HepG2 (cell line): ENCODE measurements around the gene AIMP2. TPM values are rescaled to one million over a fixed set of nuclear protein-coding genes. Genes with fewer than 3 reads are reported as not detected.

Source experiments
- ATAC-seq: fragments of 200-7000 bp; cut with Tn5 transposase; 3 replicates; pipeline ENCODE4 v1.9.1; 2020; ENCODE audit warnings: mild to moderate bottlenecking, moderate library complexity
- BruUV-seq: library from RNA; stranded (reverse); fragments of 400-500 nt; replicated peaks from 2 replicates; lab custom pipeline; 2021; lab: Mats Ljungman, UMichigan
- CTCF ChIA-PET: fragments of 300-600 bp; formaldehyde crosslinking; extraction: SDS; loops from one replicate; lab custom pipeline; 2021; ENCODE audit warnings: low total read pairs, inconsistent platforms, low intra/inter-chr PET ratio; lab: Yijun Ruan, JAX
- POLR2A ChIA-PET: fragments of 350-600 bp; sonication (Branson Sonifier 250); formaldehyde crosslinking; loops from one replicate; lab custom pipeline; 2020; ENCODE audit warnings: antibody characterized with exemption, inconsistent platforms; lab: Yijun Ruan, JAX
- DNase-seq: peaks from one replicate; pipeline ENCODE4 v3.0.0-alpha.2; 2015; ENCODE audit warnings: low spot score
- FAIRE-seq: peaks from 3 replicates; lab custom pipeline; 2011; peaks lifted over from hg19 to GRCh38; lab: Jason Lieb, UNC
- H2AFZ ChIP-seq: one replicate; pipeline ENCODE4 v1.6.1; 2011; ENCODE audit warnings: low read length, inconsistent platforms
- H3K27ac ChIP-seq: fragments of 300-600 bp; 3 replicates; pipeline ENCODE4 v1.8.0; 2011; ENCODE audit warnings: mixed run types, mild to moderate bottlenecking, mixed read lengths, low read length, inconsistent platforms; ENCODE audit not compliant: insufficient read depth; ENCODE audit errors: extremely low read length
- H3K27me3 ChIP-seq, 2 experiments: fragments of 200-600 bp in 1 of 2; 2 replicates in 1 of 2; 3 replicates in 1 of 2; pipeline versions ENCODE4 v1.6.0 to v1.8.0; 2011; ENCODE audit warnings: low read length in 2 of 2, mild to moderate bottlenecking in 2 of 2, moderate library complexity in 2 of 2, inconsistent platforms in 1 of 2; ENCODE audit not compliant: insufficient read depth in 2 of 2, control insufficient read depth in 1 of 2
- H3K36me3 ChIP-seq, 2 experiments: fragments of 200-600 bp in 1 of 2; replicated peaks in 1 of 2; 2 replicates in 1 of 2; 3 replicates in 1 of 2; pipeline versions ENCODE4 v1.5.1 to v1.8.0; 2011; ENCODE audit warnings: low read length in 2 of 2, inconsistent platforms in 1 of 2; ENCODE audit not compliant: insufficient read depth in 2 of 2, control insufficient read depth in 1 of 2
- H3K4me1 ChIP-seq: 2 replicates; pipeline ENCODE4 v1.5.1; 2012; ENCODE audit warnings: low read length, inconsistent platforms; ENCODE audit not compliant: insufficient read depth
- H3K4me2 ChIP-seq: 2 replicates; pipeline ENCODE4 v1.6.0; 2011; ENCODE audit warnings: low read depth, low read length, inconsistent platforms
- H3K4me3 ChIP-seq, 3 experiments: fragments of 200-600 bp in 1 of 3; sonication (generic), shearing (Covaris generic) in 1 of 3; replicated peaks in 1 of 3; 2 replicates each; pipeline ENCODE4 v1.5.1; 2011 to 2016; ENCODE audit warnings: low read length in 3 of 3, inconsistent platforms in 2 of 3, low read depth in 2 of 3, mild to moderate bottlenecking in 2 of 3, control low read depth in 1 of 3, mixed read lengths in 1 of 3; ENCODE audit not compliant: insufficient read depth in 1 of 3
- H3K79me2 ChIP-seq: one replicate; pipeline ENCODE4 v1.6.1; 2011; ENCODE audit warnings: low read length, inconsistent platforms; ENCODE audit not compliant: insufficient read depth
- H3K9ac ChIP-seq: 2 replicates; pipeline ENCODE4 v1.6.0; 2011; ENCODE audit warnings: mild to moderate bottlenecking, low read depth, low read length, inconsistent platforms; ENCODE audit not compliant: insufficient read depth
- H3K9me3 ChIP-seq: 2 replicates; pipeline ENCODE4 v1.5.1; 2012; ENCODE audit warnings: mild to moderate bottlenecking, low read length
- H4K20me1 ChIP-seq: 2 replicates; pipeline ENCODE4 v1.6.0; 2011; ENCODE audit warnings: inconsistent platforms, mild to moderate bottlenecking, low read length, moderate library complexity; ENCODE audit not compliant: insufficient read depth
- BHLHE40 ChIP-seq: IDR thresholded peaks from 2 replicates; pipeline ENCODE4 v1.6.1; 2011; ENCODE audit warnings: low read length, improper control_type of control experiment
- PHF8 ChIP-seq: sonication (generic); formaldehyde crosslinking; IDR thresholded peaks from 2 replicates; pipeline ENCODE4 v1.5.0; 2020; ENCODE audit warnings: missing genetic modification reagents
- RBM22 ChIP-seq: fragments of 200-400 bp; formaldehyde crosslinking; optimal IDR thresholded peaks from 2 replicates; pipeline ENCODE3; 2017; ENCODE audit warnings: mild to moderate bottlenecking, low read length, moderate library complexity
- ZNF773 ChIP-seq: sonication (generic); formaldehyde crosslinking; IDR thresholded peaks from 2 replicates; pipeline ENCODE4 v1.4.0; 2020; ENCODE audit warnings: missing genetic modification reagents, borderline replicate concordance
- WGBS: methylation state at CpG from one replicate; pipeline ENCODE4 v1.1.6; 2017; ENCODE audit warnings: low lambda C conversion rate; 5-methylcytosine and 5-hydroxymethylcytosine counted together
- in situ Hi-C: cut with HindIII; loops from 2 replicates; pipeline ENCODE4 v1.10.0; 2017; ENCODE audit warnings: low pct_unique_long_range_greater_than_20kb; ENCODE audit not compliant: extremely low pct_ligation_motif_present
- intact Hi-C: fragments of 100-400 bp; cut with micrococcal nuclease; formaldehyde crosslinking; loops from one replicate; pipeline ENCODE4 v1.10.0; 2022; ENCODE audit not compliant: unreplicated experiment
- polyA plus RNA-seq, 8 experiments: library from polyadenylated mRNA; depleted of rRNA in 3 of 8; stranded (reverse) in 7 of 8; unstranded in 1 of 8; fragments of >200 nt; fragmentation: Illumina TruSeq in 4 of 8; extraction: Trizol in 4 of 8; gene quantifications; 2 replicates each; pipeline versions ENCODE4 v1.2.1 to v1.2.3, GENCODE V29; 2011 to 2016; ENCODE audit warnings: low read depth in 4 of 8, missing spikeins in 1 of 8, mixed read lengths in 1 of 8; ENCODE audit not compliant: insufficient read depth in 1 of 8
- total RNA-seq, 5 experiments: library from RNA; depleted of rRNA; stranded (reverse); fragments of >200 nt; fragmentation: Illumina TruSeq; extraction: Trizol; gene quantifications; 2 replicates each; pipeline ENCODE4 v1.2.3, GENCODE V29; 2016; ENCODE audit warnings: low read depth in 1 of 5
- TF ChIP-seq, protein P1 (sequence below): sonication (generic); formaldehyde crosslinking; IDR thresholded peaks from 2 replicates; pipeline ENCODE4 v1.5.0; 2020; ENCODE audit warnings: mild to moderate bottlenecking, missing genetic modification reagents
- TF ChIP-seq, protein P2 (sequence below): IDR thresholded peaks from 2 replicates; pipeline ENCODE4 v1.6.1; 2016; ENCODE audit warnings: missing compliant biosample characterization, missing genetic modification reagents, borderline replicate concordance

The AIMP2 gene
- total and polyA plus RNA-seq, 2 of the 13 experiments (the other 11 are each of a cell fraction or from before 2014, with no cell fraction given): 38.2 to 84.9 TPM

DNA sequence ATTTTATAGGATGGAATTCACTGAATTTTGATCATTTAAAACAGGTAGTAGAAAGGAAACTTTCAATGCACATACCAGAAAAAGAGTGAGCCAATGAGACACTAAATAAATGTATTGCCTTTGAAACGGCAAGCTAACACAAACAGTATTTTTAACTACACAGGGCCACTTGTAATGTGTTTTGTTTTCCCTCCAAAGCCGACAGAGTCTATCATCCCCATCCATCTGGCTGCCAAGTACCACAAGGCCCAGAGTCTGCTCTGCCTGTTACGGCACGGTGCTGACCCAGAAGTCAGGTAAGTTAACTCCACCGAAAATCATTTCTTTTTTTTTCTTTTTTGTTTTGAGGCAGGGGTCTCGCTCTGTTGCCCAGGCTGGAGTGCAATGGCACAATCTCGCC lies 23.6 kb downstream of the AIMP2 start:
- Histone ChIP-seq H3K9ac (no peak overlapping the region), H3K79me2 (no peaks in the 10 kb centered on the region), H2AFZ (no peak overlapping the region), H3K36me3 (peaks cover 26 to 80% of the 10 kb centered on the region in 2 experiments), H3K27me3 (no peaks in the 10 kb centered on the region), H3K4me2 (no peak overlapping the region), H3K27ac (no peak overlapping the region), H3K4me3 (no peak overlapping the region), H3K4me1 (no peaks in the 10 kb centered on the region), H4K20me1 (0 out of 2 replicates have a peak, but pooled peaks cover 2% of the 10 kb centered on the region), H3K9me3 (no peaks in the 10 kb centered on the region)
- BruUV-seq: no TSS peak
- POLR2A ChIA-PET: no interaction called here
- no peak for FAIRE-seq
- TF ChIP-seq PHF8 (CRISPR knock-in tag): no peak
- TF ChIP-seq, protein P1, sequence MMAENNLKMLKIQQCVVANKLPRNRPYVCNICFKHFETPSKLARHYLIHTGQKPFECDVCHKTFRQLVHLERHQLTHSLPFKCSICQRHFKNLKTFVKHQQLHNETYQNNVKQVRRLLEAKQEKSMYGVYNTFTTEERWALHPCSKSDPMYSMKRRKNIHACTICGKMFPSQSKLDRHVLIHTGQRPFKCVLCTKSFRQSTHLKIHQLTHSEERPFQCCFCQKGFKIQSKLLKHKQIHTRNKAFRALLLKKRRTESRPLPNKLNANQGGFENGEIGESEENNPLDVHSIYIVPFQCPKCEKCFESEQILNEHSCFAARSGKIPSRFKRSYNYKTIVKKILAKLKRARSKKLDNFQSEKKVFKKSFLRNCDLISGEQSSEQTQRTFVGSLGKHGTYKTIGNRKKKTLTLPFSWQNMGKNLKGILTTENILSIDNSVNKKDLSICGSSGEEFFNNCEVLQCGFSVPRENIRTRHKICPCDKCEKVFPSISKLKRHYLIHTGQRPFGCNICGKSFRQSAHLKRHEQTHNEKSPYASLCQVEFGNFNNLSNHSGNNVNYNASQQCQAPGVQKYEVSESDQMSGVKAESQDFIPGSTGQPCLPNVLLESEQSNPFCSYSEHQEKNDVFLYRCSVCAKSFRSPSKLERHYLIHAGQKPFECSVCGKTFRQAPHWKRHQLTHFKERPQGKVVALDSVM (CRISPR knock-in tag): no peak
- intact Hi-C loops: no loop called here
- no peak for DNase-seq
- WGBS: 96% methylated on average over 7 of the region's 7 CpGs
- CTCF ChIA-PET: no interaction called here
- ATAC-seq: no peak
- in situ Hi-C loops: no loop called here

DNA sequence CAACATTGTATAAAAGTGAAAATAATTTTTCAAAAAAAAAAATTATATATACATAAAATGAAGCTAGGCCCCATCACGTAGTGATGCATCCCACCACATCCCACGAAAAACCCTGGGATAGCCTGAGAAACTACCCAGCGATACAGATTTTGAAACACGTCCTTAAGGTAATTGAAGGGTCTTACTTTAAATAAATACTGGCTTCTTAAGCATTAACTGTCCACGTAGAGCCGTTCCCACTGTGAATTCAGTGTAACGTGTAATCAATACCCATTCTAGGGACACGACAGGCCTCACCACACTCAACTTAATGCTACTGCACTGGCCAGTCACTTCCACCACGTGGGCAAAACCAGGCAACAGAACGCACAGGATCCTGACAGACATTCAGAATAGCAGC lies 26.1 kb downstream of the AIMP2 start:
- POLR2A ChIA-PET: no interaction called here
- in situ Hi-C loops: no loop called here
- no peak for FAIRE-seq

More for the DNA sequence above, 26.1 kb downstream of the AIMP2 start:
- Histone ChIP-seq H4K20me1 (0 out of 2 replicates have a peak, but pooled peaks cover 2% of the 10 kb centered on the region), H3K4me3 (no peak overlapping the region), H3K36me3 (peaks cover 29 to 74% of the 10 kb centered on the region in 2 experiments), H3K4me2 (no peak overlapping the region), H3K27me3 (no peaks in the 10 kb centered on the region), H2AFZ (no peak overlapping the region), H3K9me3 (no peaks in the 10 kb centered on the region), H3K9ac (no peak overlapping the region), H3K27ac (no peak overlapping the region), H3K4me1 (no peaks in the 10 kb centered on the region), H3K79me2 (no peaks in the 10 kb centered on the region)
- 95% methylated on average over 10 of the region's 10 CpGs for WGBS
- BruUV-seq: no TSS peak
- peak; percentile 20 for TF ChIP-seq RBM22
- TF ChIP-seq, protein P2, sequence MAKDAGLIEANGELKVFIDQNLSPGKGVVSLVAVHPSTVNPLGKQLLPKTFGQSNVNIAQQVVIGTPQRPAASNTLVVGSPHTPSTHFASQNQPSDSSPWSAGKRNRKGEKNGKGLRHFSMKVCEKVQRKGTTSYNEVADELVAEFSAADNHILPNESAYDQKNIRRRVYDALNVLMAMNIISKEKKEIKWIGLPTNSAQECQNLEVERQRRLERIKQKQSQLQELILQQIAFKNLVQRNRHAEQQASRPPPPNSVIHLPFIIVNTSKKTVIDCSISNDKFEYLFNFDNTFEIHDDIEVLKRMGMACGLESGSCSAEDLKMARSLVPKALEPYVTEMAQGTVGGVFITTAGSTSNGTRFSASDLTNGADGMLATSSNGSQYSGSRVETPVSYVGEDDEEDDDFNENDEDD: no peak
- no peak for TF ChIP-seq BHLHE40
- no peak for TF ChIP-seq ZNF773 (CRISPR knock-in tag)
- intact Hi-C loops: no loop called here
- CTCF ChIA-PET: no interaction called here
- ATAC-seq (no peak), DNase-seq (no peak)
